Right lobe of liver (tissue), 4 donors: ENCODE results near the gene ANO4.

Experiments
- CTCF ChIP-seq, 4 donors: fragments of 200-600 bp in 3 of 4; fragments of 450-650 bp in 1 of 4; IDR thresholded peaks; one replicate each; pipeline versions ENCODE4 v1.5.1 to v1.8.0; 2016 to 2022; ENCODE audit warnings: antibody characterized with exemption in 4 of 4, mild to moderate bottlenecking in 2 of 4
- POLR2A ChIP-seq: fragments of 450-650 bp; IDR thresholded peaks from one replicate; pipeline ENCODE4 v1.6.1; 2017; ENCODE audit warnings: antibody characterized with exemption, mild to moderate bottlenecking
- donor health status: DM: no; HTN: no; CAD: no.
- donor health status: DM: no; HTN: no; CAD: no.
- donor health status: DM: no; HTN: yes; CAD: no.

GRCh38 chr12:100845095-100845494 lies 50.5 kb downstream of the ANO4 start:
- TF ChIP-seq CTCF (IDR thresholded peaks at IDR 0.05) = no peak
- no peak for TF ChIP-seq POLR2A
